HG03135 (cell line): ENCODE results near the gene KIF12.

Source experiments
- ATAC-seq: cut with Tn5 transposase; IDR thresholded peaks from one replicate; pipeline ENCODE4 v1.9.1; 2021; ENCODE audit warnings: mild to moderate bottlenecking, moderate library complexity; ENCODE audit not compliant: unreplicated experiment

KIF12 gene

DNA sequence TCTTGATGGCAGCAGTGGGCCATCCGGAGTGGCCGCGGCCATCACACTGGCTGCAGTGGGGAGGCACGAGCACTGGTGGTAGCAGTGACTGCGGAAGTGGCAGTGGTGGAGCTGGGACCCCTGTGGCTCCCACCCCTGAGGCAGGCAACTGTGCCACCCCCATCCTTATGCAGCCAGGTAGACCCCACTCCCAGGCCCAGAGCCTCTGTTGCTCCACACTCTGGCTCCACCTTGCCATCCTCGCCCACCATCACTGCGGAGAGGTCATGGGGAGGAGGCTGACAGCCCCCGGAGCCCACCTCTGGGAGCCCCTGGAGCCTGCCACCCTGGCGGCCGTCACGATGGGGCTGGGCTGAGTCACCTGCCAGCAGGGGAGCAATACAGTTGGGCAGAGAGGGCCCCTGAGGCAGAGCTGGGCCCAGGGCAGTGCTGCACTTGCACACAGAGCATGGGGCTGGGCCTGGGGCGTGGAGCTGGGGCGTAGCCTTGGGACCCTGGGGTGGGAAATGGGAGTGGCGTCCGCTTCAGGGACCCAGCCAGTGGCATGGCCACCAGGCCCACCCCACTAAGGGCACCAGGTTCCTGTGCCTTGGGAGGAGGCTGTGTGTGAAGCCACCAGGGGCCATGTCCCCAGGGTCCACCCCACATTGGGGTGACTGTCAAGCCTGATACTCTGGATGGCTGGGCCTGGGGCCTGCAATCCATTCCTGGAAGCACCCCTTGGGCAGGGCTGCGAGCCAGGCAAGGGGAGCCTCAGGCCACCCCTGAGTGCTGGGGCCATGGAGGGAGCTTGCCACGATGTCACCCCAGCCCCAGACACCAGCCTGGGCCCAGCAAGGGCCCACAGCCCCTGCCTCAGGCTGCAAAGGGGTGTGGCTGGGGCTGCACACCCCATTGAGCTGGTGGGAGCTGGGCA, 28.6 kb downstream of the KIF12 start:
- ATAC-seq: no peak

DNA sequence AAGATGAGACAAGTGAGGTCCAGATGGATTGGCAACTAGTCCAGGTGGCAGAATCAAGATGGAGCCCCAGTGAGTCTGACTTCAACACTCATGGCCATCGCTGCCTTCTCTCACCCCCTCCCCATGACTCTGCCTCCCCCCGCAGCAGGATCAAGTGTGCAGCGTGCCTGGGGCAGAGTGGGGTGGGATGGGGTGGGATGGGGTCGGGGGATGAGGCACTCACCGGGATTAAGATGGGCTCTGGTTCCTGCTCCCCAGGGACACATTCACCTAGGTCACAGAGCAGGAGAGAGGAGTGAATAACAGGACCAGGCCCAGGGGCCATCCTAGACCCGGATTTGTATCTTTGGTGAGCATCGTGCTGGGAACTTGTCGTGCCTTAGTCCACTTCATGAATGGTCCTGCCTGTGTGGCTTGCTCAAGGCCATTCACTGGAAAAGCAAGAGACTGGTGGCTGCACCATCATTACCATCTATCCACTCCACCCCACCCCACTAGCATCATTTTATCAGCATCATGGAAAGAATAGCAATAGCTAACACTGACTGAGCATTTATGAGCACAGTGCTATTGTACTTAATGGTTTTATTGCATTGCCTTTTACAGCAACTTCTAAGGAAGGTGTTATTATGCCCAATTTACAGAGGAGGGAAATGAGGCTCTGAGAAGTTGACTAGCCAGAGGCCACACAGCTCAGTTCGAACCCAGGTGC, 29.5 kb downstream of the KIF12 start:
- ATAC-seq: no peak

DNA sequence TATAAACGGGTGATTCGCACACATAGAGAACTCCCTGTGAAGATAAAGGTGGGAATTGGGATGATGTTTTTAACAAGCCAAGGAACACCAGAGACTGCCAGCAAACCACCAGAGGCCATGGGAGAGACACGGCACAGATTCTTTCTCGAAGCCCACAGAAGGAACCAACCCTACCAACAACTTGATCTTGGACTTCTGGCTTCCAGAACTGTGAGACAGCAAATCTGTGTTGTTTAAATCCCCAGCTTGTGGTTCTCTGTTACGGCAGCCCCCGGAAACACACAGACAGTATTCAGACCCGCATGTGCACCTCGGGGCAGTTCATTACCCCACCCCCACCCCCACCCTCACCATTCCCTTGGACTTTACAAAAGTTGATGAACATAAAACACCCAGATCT, 33.8 kb downstream of the KIF12 start:
- ATAC-seq: no peak

GRCh38 chr9:114061830-114062474, 37.1 kb downstream of the KIF12 start:
- ATAC-seq: no peak

GRCh38 chr9:114061292-114061691, 37.8 kb downstream of the KIF12 start:
- ATAC-seq: no peak

- ATAC-seq: no peak
These were observed 38.4 kb downstream of the KIF12 start for GRCh38 chr9:114060711-114061110.

DNA sequence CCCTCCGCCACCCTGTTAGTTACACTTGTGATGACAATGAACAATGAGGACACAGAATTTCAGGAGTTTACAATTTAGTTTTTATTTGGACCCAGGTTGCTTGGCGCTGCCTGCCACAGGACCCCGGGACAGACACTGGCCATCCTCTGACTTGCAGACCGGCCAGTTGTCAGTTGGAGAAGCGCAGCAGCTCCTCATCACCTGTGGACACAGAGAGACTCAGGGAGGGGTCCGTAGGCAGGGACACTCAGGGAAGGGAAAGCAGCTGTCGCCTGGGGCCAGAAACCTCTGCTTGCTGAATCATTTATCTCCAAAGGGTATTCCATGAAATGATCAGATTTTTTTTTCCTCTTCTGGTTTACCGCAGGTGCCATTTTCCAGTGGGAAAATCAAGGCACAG, 39.0 kb downstream of the KIF12 start:
- no peak for ATAC-seq

- no peak for ATAC-seq
These were observed 39.9 kb downstream of the KIF12 start for GRCh38 chr9:114059047-114059803.

DNA sequence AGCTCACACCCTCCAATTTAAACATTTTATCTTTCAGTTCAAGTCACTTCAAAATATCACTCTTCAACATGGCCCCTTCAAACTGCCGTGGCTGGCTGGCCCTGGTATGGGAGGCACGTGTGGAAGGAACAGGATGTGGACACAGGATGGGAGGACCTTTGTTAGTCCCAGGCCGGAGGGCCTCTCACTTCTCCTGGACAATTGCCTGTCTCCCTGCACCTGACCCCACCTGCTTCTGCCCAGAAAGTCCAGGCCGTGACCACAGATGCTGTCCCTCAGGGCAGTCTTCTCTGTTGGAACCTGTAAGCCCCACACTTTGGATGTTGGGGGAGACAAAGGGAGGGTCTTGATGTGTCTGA, 40.4 kb downstream of the KIF12 start:
- ATAC-seq: no peak

GRCh38 chr9:114057161-114057885, 41.8 kb downstream of the KIF12 start:
- no peak for ATAC-seq

GRCh38 chr9:114056527-114056926, 42.6 kb downstream of the KIF12 start:
- ATAC-seq: no peak

- no peak for ATAC-seq
These were observed 43.2 kb downstream of the KIF12 start for GRCh38 chr9:114055894-114056293.

DNA sequence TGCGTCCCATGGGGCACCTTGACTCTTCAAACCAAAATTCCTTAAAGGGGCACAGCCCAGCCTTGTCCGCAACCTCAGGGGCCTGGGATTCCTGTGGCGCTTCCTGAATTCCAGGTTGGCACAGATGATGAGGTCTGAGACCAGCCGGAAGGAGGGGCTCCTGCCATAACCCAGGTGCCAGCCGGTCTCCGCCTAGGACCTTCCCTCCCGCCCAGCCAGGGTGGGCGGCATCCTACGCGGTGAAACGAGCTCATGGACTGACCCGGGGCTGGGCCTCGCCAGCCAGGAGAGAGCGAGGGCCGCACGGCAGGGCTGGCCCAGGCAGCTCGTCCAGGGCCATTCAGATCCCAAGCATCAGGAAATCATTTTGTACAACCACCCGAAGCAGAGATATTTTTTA, 44.0 kb downstream of the KIF12 start:
- ATAC-seq: no peak

DNA sequence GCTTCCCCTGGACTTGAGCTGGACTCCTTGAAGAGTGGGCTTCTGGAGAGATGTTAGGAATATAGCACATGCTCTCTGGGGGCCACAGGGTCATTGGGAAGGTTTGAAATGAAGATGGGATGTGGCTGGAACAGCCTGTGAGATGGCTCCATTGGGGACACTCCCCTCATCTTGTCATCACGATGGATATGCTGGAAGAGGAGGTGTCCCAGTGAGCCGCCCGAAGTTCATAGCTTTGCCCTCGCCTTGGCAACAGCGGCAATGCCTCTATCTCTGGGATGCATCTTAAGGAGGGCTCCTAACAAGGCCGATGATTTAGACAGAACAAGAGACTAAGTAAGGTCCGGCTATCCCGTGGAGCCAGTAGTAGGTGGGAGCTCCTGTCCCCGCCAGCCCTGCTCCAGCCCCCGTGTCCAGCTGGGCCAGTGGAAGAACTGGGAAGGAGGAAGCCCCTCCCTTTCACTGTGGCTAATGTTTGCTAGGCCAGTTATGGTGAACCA, 44.9 kb downstream of the KIF12 start:
- ATAC-seq: no peak

- ATAC-seq: no peak
These were observed 45.7 kb downstream of the KIF12 start for GRCh38 chr9:114053246-114054005.

DNA sequence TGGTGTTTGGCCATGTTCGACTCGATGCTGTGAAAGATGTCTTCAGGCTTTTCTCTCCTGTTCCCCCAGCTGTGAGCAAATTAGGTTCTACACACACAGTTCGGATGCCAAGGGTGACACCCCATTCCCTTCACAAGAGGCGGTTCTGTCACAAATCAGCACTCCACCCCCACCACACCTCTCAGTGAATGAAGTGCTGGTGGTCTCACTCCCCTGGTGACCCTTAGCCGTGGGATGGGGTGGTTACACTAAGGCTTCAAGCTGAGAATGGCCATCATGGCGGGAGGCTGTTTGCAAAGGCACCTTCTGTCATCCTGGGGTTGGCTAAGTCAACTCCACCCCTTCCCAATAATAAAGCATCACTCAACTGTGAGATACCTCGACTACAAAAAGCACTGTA, 47.4 kb downstream of the KIF12 start:
- ATAC-seq: no peak

DNA sequence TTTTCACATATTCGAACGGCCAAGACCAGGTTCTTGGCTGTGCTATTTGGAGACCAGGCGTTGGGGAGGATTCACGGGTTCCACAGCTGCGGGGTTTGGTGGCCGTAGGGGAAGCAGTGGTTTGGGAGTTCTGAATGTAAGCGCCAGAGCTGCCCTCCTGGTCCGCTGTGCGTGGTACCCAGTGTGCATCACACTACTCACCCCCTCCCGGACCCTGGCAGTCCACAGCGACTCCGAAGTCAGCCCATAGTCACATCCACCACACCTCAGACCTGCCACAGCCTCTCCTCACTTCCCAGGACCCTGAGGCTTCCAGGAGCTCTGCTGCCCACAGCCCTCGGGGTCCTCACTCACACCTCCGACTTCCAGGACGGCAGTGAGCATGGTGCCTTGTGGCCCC, 47.8 kb downstream of the KIF12 start:
- ATAC-seq: no peak

GRCh38 chr9:114050646-114051045, 48.4 kb downstream of the KIF12 start:
- ATAC-seq: no peak

DNA sequence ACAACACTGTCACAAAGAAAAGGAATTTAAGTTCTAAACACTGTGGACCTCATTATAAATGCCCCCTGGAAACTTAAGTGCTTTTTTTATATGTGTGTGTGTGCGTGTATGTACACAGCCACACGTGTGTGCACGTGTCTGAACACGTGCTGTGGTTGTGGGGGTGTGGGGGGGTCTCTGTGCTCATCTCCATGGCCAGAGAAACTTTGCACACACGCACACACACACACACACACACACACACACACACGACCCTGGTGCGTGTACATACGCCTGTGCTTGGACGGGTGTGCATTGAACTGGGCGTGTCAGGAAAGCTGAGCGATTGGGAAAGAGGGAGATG, 48.9 kb downstream of the KIF12 start:
- ATAC-seq: no peak
